B cell (primary cell): Measurements from ENCODE around the gene BEST1.

ENCODE experiments used
- CTCF ChIP-seq: fragments of 200-600 bp; IDR thresholded peaks from one replicate; pipeline ENCODE4 v1.8.0; 2022; ENCODE audit warnings: antibody characterized with exemption, mild to moderate bottlenecking
- EZH2 ChIP-seq: IDR thresholded peaks from 2 replicates; pipeline ENCODE4 v1.6.1; 2012; ENCODE audit warnings: borderline replicate concordance, low read depth, mild to moderate bottlenecking, moderate library complexity, low read length; ENCODE audit not compliant: insufficient read depth, poor library complexity, severe bottlenecking

- no peak for TF ChIP-seq CTCF
- no peak for TF ChIP-seq EZH2
Measured at GRCh38 chr11:61912991-61913698, 37.0 kb upstream of the BEST1 start.
